LNCAP (cell line): ENCODE data around the gene PEX5.

Source experiments
- TF ChIP-seq, protein P1 (sequence below): fragments of 450-650 bp; IDR thresholded peaks from 2 replicates; pipeline ENCODE4 v1.5.1; 2017; ENCODE audit warnings: mild to moderate bottlenecking

Gene PEX5

DNA sequence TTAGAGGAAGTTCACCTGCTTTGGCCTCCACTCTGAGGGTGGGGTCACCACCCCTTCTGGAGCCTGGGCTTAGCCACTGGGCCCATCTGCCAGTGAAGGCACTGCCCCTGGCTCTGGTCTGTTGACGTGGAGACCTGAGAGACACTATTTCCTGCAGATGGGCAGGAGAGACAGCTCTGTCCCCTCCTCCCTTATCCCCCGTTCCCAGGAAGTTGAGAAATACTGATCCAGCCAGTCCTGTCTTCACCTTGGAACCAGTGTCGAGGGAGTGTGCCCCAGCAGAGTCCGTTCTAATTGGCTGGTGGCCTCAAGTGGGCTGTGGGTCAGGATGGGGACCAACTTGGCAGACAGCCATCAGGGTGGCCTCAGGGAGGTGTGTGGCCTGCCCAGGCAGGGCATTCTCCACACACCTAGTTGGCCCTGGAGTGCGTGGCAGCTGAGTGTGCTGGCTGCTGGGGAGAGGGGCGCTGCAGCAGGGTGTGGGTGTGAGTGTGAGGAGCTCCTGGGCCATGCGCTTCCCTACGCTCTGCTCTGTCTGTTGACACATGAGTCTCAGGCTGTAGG, 33.9 kb upstream of the PEX5 start:
- TF ChIP-seq, protein P1, sequence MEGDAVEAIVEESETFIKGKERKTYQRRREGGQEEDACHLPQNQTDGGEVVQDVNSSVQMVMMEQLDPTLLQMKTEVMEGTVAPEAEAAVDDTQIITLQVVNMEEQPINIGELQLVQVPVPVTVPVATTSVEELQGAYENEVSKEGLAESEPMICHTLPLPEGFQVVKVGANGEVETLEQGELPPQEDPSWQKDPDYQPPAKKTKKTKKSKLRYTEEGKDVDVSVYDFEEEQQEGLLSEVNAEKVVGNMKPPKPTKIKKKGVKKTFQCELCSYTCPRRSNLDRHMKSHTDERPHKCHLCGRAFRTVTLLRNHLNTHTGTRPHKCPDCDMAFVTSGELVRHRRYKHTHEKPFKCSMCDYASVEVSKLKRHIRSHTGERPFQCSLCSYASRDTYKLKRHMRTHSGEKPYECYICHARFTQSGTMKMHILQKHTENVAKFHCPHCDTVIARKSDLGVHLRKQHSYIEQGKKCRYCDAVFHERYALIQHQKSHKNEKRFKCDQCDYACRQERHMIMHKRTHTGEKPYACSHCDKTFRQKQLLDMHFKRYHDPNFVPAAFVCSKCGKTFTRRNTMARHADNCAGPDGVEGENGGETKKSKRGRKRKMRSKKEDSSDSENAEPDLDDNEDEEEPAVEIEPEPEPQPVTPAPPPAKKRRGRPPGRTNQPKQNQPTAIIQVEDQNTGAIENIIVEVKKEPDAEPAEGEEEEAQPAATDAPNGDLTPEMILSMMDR, result no peak

DNA sequence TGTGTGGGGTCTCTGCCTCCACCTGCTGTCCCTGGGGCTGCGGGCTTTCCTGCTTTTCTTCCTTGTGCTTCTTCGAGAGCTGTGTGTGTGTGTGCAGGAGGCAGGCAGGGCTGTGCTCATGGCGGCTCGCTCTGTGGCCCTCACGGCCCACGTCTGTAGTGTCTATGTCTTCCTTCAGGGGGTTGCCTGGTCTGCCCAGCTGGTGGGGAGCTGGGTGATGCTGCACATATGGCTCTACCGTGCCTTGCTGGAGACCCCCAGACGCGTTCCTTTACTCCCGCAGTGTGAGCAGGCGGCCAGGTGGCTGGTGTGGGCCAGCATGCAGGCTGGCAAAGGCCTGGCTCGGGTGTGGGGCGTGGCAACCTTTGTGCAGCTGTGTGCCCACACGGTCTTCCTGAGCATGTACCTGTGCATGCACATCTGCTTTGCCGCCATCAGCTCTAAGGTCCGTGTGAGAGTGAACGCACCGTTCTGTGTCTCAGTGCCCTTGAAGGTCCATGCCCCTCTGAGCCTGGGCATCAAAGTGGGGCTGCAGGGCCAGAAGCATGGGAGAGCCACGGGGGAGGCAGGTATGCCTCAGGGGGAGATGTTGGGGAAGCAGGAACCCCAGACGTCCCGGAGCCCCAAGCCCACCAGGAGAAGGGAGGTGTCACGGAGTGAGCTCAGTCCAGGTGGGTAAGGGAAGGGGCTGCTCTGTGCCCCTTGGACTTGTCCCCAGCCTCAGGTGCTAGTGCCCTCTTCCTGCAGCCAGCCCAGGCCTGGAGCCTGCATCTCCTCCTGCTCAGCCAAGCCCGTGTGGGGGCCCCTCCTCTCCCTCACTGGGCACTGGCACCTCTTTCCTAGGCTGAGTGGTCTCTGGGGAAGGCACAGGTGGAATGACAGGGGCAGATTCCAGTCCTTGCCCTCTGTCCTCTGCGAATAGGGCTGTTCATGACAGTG, 33.0 kb upstream of the PEX5 start:
- TF ChIP-seq, protein P1, result no peak

DNA sequence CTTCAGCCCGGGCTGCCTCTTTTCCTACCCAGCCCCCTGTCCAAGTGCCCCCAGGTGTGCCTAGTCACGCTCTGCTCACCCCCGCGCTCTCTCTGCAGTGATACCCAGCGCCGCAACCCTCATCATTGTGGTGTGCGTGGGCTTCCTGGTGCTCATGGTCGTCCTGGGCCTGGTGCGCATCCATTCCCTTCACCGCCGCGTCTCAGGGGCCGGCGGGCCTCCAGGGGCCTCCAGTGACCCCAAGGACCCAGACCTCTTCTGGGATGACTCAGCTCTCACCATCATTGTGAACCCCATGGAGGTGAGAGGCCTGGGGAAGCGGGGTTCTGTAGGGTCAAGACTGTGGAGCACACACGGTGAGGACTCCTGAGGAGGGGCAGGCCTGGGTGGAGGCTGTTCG, 32.1 kb upstream of the PEX5 start:
- TF ChIP-seq, protein P1, result no peak

DNA sequence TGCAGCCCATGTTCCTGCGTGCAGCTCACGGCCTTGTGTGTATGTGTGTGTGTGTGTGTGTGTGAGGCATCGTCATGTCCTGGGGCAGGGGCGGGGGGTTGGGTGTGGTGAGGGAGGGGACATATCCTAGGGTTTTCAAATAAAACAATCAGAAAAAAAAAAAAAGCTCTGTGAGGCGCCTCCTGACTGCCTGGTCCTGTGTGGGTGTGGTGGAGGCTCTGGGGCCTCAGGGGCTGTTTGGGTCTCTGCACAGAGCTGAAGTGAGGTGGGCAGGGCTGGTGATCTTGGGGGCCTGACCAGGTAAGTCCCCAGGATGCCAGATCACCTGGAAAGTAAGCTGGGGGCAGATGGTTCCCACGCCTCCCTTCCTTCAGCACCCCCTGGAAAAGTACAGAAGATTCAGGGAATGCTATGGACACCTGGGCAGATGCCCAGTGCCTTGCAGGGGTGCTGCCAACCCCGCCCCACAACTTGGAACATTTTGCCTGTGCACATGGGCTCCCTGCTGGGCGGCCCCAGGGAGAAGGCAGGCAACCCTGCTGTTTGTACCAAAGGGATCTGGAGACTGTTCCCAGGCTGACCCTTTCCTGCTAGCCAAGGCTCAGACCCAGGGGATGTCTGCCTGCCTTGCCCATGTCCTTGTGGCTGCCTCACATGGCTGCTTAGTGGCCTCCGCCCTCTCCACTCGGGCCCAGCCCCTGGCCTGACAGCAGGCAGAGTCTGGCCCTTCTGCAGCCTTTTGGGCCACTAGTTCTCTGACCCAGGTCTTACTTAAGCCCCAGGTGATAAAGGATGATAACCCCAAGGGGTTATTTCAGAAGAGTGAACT, 30.5 kb upstream of the PEX5 start:
- TF ChIP-seq, protein P1, result no peak

DNA sequence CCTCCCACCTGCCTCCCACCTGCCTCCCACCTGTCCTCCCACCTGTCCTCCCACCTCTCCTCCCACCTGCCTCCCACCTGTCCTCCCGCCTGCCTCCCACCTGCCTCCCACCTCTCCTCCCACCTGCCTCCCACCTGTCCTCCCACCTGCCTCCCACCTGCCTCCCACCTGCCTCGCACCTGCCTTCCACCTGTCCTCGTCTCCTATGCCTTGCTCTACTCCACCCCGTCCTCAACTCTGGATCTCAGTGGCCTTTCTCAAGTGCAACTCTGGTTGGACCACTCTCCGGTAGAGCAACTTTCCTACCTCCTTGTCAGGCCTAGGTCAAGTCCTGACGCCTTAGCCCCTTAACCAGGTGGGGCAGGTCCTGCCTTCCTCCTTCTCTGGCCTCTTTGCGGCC, 29.3 kb upstream of the PEX5 start:
- TF ChIP-seq, protein P1, result no peak

DNA sequence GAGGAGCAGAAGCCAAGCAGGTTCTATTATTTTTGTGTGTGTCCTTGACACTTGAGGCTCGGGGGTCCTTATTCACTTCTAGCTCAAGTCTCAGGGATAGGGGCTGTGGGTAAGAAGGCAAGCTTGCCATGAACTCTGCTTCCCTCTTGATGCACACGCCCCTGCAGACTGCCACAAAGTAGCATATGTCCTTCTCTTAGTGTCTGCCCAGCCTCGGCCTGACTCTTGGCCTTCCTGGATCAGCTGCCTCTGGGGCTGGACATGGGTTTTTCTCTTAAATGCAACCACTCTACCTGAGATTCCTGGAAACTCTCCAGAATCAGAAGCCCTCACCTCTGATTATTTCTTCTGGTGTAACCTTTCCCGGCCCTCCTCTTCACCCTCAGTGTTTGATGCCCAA, 28.2 kb upstream of the PEX5 start:
- TF ChIP-seq, protein P1, result no peak

DNA sequence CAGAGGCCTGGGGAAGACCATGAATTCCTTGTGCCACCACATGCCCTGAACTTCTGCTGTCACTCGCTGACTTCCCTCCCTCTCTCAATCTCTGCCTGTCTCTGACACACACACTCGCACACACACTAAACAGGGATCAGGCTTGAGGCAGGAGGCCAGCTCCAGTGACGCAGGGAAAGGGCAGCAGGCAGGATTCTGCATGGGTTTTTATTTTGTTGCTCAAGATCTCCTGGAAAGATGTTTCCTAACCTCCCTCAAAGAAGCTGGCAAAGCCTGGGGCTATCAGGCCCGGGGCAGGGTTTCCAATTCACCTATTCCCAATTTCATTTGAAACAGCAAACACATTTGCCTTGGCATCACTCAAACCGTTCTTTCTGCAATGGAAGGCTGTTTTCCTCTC, 27.7 kb upstream of the PEX5 start:
- TF ChIP-seq, protein P1, result no peak
